Cardiac fibroblast (primary cell): ENCODE data around the gene UBAP2L.

Experiments used
- DNase-seq, 2 donors: peaks; one replicate each; pipeline versions ENCODE4 v3.0.0 to v3.0.0-alpha.2; 2010; ENCODE audit warnings: low read depth in 2 of 2
- H3K4me3 ChIP-seq, 2 donors: replicated peaks in 1 of 2; 1 replicate in 1 of 2; 2 replicates in 1 of 2; pipeline ENCODE4 v1.5.1; 2011; ENCODE audit warnings: low read depth in 2 of 2, low read length in 2 of 2, mild to moderate bottlenecking in 2 of 2, moderate library complexity in 1 of 2
- TF ChIP-seq, protein P1 (sequence below): IDR thresholded peaks from one replicate; pipeline ENCODE4 v1.5.1; 2011; ENCODE audit warnings: low read depth, mild to moderate bottlenecking, low read length, inconsistent platforms

UBAP2L gene

DNA sequence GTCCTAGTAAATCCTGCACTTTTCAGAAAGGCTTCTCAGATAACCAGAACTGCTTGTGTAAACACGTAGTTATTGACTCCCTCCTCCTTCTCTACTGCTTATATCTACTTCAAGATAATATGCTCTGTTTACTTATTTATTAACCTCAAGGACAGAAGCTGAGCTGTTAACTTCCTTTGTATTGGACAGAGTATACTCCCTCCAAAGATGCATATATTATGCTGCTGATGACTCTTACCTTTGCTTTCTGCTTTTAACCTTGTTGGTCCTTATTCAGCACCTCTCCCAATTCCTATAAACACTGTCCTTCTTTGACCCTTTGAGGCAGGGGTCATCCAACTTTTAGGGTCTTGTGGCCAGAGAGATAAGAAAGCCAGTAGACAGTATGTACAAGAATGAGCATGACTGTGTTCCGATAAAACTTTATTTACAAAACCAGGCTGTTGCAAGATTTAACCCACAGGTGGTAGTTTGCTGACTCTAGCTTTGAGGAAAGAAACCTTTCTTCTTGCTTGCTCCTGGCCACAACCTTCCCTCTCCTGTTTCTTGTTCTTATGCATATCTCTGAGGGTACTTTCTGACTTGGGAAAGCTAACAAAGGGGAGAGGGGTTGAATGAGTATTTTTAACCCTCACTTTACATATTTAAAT is 33.8 kb upstream of the UBAP2L start:
- no peak for DNase-seq
- TF ChIP-seq, protein P1, sequence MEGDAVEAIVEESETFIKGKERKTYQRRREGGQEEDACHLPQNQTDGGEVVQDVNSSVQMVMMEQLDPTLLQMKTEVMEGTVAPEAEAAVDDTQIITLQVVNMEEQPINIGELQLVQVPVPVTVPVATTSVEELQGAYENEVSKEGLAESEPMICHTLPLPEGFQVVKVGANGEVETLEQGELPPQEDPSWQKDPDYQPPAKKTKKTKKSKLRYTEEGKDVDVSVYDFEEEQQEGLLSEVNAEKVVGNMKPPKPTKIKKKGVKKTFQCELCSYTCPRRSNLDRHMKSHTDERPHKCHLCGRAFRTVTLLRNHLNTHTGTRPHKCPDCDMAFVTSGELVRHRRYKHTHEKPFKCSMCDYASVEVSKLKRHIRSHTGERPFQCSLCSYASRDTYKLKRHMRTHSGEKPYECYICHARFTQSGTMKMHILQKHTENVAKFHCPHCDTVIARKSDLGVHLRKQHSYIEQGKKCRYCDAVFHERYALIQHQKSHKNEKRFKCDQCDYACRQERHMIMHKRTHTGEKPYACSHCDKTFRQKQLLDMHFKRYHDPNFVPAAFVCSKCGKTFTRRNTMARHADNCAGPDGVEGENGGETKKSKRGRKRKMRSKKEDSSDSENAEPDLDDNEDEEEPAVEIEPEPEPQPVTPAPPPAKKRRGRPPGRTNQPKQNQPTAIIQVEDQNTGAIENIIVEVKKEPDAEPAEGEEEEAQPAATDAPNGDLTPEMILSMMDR, result no peak
- no peak overlapping the region for H3K4me3 ChIP-seq

DNA sequence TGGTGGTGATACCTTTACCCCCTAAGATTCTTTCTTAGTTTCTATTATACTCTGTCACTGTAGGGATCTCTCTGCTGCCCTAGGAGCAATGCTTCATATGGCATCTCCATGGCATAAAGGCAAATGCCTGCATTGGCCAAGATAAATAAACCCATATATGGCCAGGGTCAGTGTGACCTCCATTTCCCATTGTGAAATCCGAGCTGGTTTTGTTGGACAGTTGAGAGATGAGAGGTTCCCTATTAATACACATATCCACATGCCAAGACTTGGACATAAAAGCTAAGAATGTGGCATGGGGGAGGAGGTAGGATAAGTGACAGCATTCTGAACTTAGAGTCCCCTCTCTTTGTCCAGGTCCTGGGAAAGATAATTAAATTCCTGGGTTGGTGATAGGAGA is 30.2 kb upstream of the UBAP2L start:
- H3K4me3 ChIP-seq, result no peak overlapping the region
- DNase-seq, result peak; percentile 75 to 78
- TF ChIP-seq, protein P1, result no peak

DNA sequence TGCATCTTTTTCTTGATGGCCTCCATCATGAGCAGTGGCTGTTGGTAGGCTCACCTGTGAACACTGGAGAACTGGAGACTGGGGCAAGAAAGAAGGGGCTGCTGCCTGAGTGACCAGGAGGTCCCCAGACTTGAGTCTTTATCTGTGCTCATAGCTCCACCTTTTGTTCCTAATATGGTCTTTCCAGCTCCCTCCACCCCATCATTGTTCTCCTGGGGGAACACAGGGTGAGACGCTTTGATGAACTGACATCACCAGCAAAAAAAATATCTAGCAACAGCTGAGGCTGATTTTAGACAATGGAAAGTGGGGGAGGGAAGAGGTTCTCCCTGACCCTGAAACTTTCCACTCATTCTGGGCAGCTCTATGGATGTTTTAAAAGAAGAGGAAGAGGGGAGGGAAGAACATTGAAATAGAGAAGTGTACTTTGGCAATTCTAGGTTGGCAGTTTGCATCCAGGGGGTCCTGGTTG is 28.7 kb upstream of the UBAP2L start, which contains the start of gene TPM3:
Gene TPM3, minus strand, starts transcription at position 111 of the 472 bp plus-strand sequence. Its CDS starts 82 bp downstream, at position 29.
- H3K4me3 ChIP-seq, result peak within 1 kb of the TSS in 1 of 2 donors; percentile 34
- peak; percentile 70 to 83 for DNase-seq

DNA sequence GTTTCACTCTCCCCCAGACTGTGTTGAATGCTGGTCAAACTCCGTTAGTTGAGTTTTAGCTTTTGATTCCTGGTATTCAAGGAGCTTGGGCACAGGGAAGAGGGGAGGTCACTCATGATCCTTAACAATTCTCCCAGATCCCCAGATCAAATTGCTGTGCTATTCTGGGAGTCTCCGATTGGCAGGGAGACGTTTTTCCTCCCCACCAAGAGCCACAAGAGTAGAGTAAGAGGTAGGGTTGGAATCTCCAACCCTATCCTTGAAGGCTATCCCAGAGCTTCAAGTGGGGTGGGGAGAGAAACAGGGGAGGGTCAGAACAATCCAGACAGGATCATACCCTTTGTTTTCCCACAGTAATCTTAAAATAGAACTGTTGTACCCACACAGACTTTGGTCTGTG is 28.3 kb upstream of the UBAP2L start:
- H3K4me3 ChIP-seq, result no peak overlapping the region
- TF ChIP-seq, protein P1, result no peak
- DNase-seq, result no peak

More for the DNA sequence above, 28.7 kb upstream of the UBAP2L start, which contains the start of gene TPM3:
- TF ChIP-seq, protein P1, result no peak

DNA sequence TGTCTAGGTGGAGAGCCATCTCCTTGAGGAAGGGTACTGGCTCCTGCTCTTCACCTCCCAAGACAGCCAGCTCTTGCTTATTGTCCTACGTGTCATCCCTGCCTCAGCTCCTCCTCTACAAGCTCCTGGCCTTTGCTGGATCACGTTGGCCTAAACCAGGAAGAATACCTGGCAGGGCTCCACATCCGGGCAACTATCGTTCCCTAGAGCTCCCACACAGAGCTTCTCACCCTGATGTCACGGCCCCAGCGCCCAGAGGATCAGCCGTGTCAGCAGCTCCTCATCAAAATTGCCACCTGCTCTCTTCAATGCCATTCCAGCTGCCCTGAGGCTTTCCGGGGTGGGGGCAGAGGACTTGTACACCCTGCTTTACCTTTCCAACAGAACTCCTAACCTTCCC is 26.9 kb upstream of the UBAP2L start:
- peak; percentile 35 to 69 for DNase-seq
- TF ChIP-seq, protein P1, result no peak
- no peak overlapping the region for H3K4me3 ChIP-seq

DNA sequence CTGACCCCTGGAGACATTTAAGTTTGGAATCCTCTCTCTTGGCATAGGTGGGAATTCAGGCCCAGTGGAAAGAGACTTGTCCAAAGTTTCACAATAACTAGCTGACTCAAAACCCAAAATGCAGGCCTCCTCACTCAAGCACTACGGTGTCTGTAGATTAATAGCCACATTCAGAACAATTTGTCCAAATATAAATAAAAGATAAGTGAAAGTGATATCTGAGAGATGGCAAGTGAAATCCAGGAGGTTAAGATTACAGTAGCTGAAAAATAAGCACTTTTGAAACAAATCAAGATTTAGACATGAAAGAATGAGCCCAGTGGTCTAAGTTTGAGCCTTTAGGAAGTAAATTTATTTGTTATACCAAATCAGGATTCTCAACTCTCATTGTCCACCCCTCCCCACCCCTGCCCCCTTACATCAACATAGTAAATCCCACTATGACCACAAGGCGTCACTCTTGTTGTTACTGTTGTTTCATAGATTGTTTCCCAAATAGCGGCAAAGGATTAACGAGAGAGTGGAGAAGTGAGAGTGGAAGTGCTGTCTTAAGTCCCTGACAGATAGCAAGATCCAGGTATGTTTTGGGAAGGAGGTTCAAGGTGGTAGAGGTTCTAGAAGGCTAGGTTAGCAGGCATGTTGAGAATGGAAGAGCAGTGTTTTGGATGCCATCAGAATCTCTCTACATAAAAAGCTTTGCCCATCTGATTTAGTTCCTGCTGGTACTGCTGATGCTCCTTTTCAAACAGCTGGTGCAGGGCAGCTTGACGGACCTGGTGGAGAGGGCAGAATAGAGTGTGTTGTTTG is 21.8 kb upstream of the UBAP2L start:
- no peak overlapping the region for H3K4me3 ChIP-seq
- TF ChIP-seq, protein P1, result peak; percentile 50
- peak; percentile 76 to 78 for DNase-seq
